GM12892 (cell line): ENCODE data around the gene CCDC124.

Source experiments
- POLR2A ChIP-seq: IDR thresholded peaks from 2 replicates; pipeline ENCODE4 v1.6.1; 2011; ENCODE audit warnings: low read depth, low read length, control low read depth
- POLR2AphosphoS5 ChIP-seq: IDR thresholded peaks from 2 replicates; pipeline ENCODE4 v1.6.1; 2011; ENCODE audit warnings: low read depth, low read length, control low read depth
- TAF1 ChIP-seq: IDR thresholded peaks from 2 replicates; pipeline ENCODE4 v1.6.1; 2011; ENCODE audit warnings: low read depth, mild to moderate bottlenecking, control low read depth, low read length, borderline replicate concordance

- TF ChIP-seq POLR2A (no peak), POLR2AphosphoS5 (no peak), TAF1 (no peak)
These were observed 52.4 kb downstream of the CCDC124 start for GRCh38 chr19:17985037-17985818.
